Hepatocyte (in vitro differentiated cells): ENCODE data around the gene A2ML1.

Source experiments
- EZH2 ChIP-seq: fragments of 200-600 bp; sonication (generic); IDR thresholded peaks from 2 replicates; pipeline ENCODE4 v1.6.1; 2016; ENCODE audit warnings: antibody characterized with exemption, mild to moderate bottlenecking, borderline replicate concordance
- TF ChIP-seq, protein P1 (sequence below): fragments of 200-600 bp; sonication (generic); IDR thresholded peaks from 2 replicates; pipeline ENCODE4 v1.5.1; 2016; ENCODE audit warnings: antibody characterized with exemption, mild to moderate bottlenecking; ENCODE audit not compliant: poor library complexity

DNA sequence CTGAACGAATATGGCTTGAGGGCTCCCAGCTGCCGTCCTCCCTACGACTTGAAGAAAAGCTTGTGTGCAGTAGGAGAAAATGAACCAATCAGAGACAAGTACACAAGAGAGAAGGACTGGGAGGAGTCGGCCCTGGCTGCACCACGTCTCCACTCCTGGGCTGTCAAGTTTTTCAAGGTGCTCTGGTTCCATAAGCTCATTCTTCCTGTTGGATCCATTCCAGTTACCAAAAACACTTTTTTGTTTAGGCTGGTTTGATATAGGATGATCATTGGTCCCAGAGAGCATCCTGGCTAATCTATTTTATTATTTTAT is 2.8 kb upstream of the A2ML1 start:
- TF ChIP-seq, protein P1, sequence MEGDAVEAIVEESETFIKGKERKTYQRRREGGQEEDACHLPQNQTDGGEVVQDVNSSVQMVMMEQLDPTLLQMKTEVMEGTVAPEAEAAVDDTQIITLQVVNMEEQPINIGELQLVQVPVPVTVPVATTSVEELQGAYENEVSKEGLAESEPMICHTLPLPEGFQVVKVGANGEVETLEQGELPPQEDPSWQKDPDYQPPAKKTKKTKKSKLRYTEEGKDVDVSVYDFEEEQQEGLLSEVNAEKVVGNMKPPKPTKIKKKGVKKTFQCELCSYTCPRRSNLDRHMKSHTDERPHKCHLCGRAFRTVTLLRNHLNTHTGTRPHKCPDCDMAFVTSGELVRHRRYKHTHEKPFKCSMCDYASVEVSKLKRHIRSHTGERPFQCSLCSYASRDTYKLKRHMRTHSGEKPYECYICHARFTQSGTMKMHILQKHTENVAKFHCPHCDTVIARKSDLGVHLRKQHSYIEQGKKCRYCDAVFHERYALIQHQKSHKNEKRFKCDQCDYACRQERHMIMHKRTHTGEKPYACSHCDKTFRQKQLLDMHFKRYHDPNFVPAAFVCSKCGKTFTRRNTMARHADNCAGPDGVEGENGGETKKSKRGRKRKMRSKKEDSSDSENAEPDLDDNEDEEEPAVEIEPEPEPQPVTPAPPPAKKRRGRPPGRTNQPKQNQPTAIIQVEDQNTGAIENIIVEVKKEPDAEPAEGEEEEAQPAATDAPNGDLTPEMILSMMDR: no peak
- no peak for TF ChIP-seq EZH2
